Cardiac muscle cell (in vitro differentiated cells and primary cell): ENCODE data around the gene TEFM. TPM values are rescaled to one million over a fixed set of nuclear protein-coding genes. Genes with fewer than 3 reads are reported as not detected.
"Not testable (repeated sequence)": the region's sequence is repeated elsewhere in the genome, so short reads cannot be mapped to it uniquely, and the experiment has no call there.

Experiments
- DNase-seq, 2 donors: peaks; one replicate each; pipeline versions ENCODE4 v3.0.0 to v3.0.0-alpha.2; 2010 to 2017; ENCODE audit warnings: low read depth in 1 of 2, low spot score in 1 of 2
- H3K27ac ChIP-seq: fragments of 200-600 bp; sonication (generic); 2 replicates; pipeline ENCODE4 v1.5.1; 2016
- H3K27me3 ChIP-seq: fragments of 200-600 bp; sonication (generic); 2 replicates; pipeline ENCODE4 v1.6.0; 2016; ENCODE audit warnings: control low read depth
- H3K36me3 ChIP-seq: fragments of 200-600 bp; sonication (generic); 2 replicates; pipeline ENCODE4 v1.5.1; 2016; ENCODE audit warnings: control low read depth
- H3K4me1 ChIP-seq: fragments of 200-600 bp; sonication (generic); 2 replicates; pipeline ENCODE4 v1.8.1; 2017; ENCODE audit warnings: low read depth, mild to moderate bottlenecking, mixed run types
- H3K4me3 ChIP-seq: fragments of 200-600 bp; sonication (generic); 2 replicates; pipeline ENCODE4 v1.5.1; 2016; ENCODE audit warnings: mild to moderate bottlenecking
- H3K9me3 ChIP-seq: fragments of 200-600 bp; sonication (generic); 2 replicates; pipeline ENCODE4 v1.5.1; 2017; ENCODE audit warnings: low read depth, mild to moderate bottlenecking, control low read depth
- polyA plus RNA-seq: library from polyadenylated mRNA; unstranded; fragments of >200 nt; fragmentation: Nextera tagmentation; extraction: Ambion mirVana; gene quantifications from 2 replicates; pipeline ENCODE4 v1.2.1, GENCODE V29; 2016
- total RNA-seq: library from RNA; depleted of rRNA; stranded (reverse); fragments of >200 nt; gene quantifications from 2 replicates; pipeline ENCODE4 v1.2.3, GENCODE V29; 2016
- TF ChIP-seq, protein P1 (sequence below): IDR thresholded peaks from 2 replicates; pipeline ENCODE4 v1.5.1; 2012; ENCODE audit warnings: low read depth, mild to moderate bottlenecking, low read length

The TEFM gene
- total and polyA plus RNA-seq, 2 experiments from 2014 or later: 18.1 to 22.4 TPM

- no peaks in the 10 kb centered on the region for H3K9me3 ChIP-seq
- H3K36me3 ChIP-seq: no peaks in the 10 kb centered on the region
- H3K27me3 ChIP-seq: no peaks in the 10 kb centered on the region
- no peak overlapping the region for H3K4me3 ChIP-seq
- TF ChIP-seq, protein P1, sequence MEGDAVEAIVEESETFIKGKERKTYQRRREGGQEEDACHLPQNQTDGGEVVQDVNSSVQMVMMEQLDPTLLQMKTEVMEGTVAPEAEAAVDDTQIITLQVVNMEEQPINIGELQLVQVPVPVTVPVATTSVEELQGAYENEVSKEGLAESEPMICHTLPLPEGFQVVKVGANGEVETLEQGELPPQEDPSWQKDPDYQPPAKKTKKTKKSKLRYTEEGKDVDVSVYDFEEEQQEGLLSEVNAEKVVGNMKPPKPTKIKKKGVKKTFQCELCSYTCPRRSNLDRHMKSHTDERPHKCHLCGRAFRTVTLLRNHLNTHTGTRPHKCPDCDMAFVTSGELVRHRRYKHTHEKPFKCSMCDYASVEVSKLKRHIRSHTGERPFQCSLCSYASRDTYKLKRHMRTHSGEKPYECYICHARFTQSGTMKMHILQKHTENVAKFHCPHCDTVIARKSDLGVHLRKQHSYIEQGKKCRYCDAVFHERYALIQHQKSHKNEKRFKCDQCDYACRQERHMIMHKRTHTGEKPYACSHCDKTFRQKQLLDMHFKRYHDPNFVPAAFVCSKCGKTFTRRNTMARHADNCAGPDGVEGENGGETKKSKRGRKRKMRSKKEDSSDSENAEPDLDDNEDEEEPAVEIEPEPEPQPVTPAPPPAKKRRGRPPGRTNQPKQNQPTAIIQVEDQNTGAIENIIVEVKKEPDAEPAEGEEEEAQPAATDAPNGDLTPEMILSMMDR: no peak
- H3K4me1 ChIP-seq: no peaks in the 10 kb centered on the region
- no peak overlapping the region for H3K27ac ChIP-seq
- no peak for DNase-seq
Observed at GRCh38 chr17:30947796-30948195, 41.8 kb upstream of the TEFM start.

- TF ChIP-seq, protein P1: no peak
- Histone ChIP-seq H3K27me3 (no peaks in the 10 kb centered on the region), H3K27ac (no peak overlapping the region), H3K4me1 (no peaks in the 10 kb centered on the region), H3K36me3 (no peaks in the 10 kb centered on the region), H3K9me3 (no peaks in the 10 kb centered on the region), H3K4me3 (no peak overlapping the region)
- DNase-seq: no peak
Observed at GRCh38 chr17:30942308-30943079, 36.5 kb upstream of the TEFM start.

- no peak overlapping the region for H3K4me3 ChIP-seq
- H3K9me3 ChIP-seq: no peaks in the 10 kb centered on the region
- H3K27me3 ChIP-seq: no peaks in the 10 kb centered on the region
- DNase-seq: no peak
- TF ChIP-seq, protein P1: no peak
- no peaks in the 10 kb centered on the region for H3K36me3 ChIP-seq
- H3K4me1 ChIP-seq: no peaks in the 10 kb centered on the region
- no peak overlapping the region for H3K27ac ChIP-seq
Observed at GRCh38 chr17:30939051-30939689, 33.1 kb upstream of the TEFM start.

- DNase-seq: no peak
- H3K36me3 ChIP-seq: no peaks in the 10 kb centered on the region
- TF ChIP-seq, protein P1: no peak
- no peaks in the 10 kb centered on the region for H3K4me1 ChIP-seq
- no peak overlapping the region for H3K27ac ChIP-seq
- H3K9me3 ChIP-seq: no peaks in the 10 kb centered on the region
- H3K27me3 ChIP-seq: peaks cover 3% of the 10 kb centered on the region
- H3K4me3 ChIP-seq: no peak overlapping the region
Observed at GRCh38 chr17:30933966-30934365, 27.9 kb upstream of the TEFM start.

GRCh38 chr17:30931582-30931981 is 25.5 kb upstream of the TEFM start:
- H3K27me3 ChIP-seq: not testable (repeated sequence)

GRCh38 chr17:30930495-30930894 is 24.5 kb upstream of the TEFM start:
- TF ChIP-seq, protein P1: no peak
- Histone ChIP-seq H3K27me3 (peaks cover 17% of the 10 kb centered on the region), H3K36me3 (no peaks in the 10 kb centered on the region), H3K9me3 (no peaks in the 10 kb centered on the region), H3K4me3 (no peak overlapping the region), H3K4me1 (no peaks in the 10 kb centered on the region), H3K27ac (no peak overlapping the region)
- DNase-seq: no peak

More at GRCh38 chr17:30931582-30931981, 25.5 kb upstream of the TEFM start:
- H3K9me3 ChIP-seq, H3K4me3 ChIP-seq, DNase-seq, H3K4me1 ChIP-seq, H3K36me3 ChIP-seq, H3K27ac ChIP-seq: not testable (repeated sequence)

DNA sequence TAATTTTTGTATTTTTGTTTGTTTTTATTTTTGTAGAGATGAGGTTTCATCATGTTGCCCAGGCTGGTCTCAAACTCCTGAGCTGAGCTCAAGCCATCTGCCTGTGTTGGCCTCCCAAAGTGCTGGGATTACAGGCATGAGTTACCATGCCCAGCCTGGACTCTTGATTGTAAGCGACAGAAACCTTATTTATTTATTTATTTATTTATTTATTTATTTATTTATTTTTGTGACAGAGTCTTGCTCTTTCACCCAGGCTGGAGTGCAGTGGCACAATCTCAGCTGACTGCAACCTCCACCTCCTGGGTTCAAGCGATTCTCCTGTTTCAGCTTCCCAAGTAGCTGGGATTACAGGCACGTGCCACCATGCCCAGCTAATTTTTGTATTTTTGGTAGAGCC is 23.8 kb upstream of the TEFM start:
- not testable (repeated sequence) for DNase-seq, H3K4me3 ChIP-seq, H3K9me3 ChIP-seq, H3K27ac ChIP-seq, H3K36me3 ChIP-seq, H3K4me1 ChIP-seq
- H3K27me3 ChIP-seq: peaks cover 21% of the 10 kb centered on the region
